Islet of Langerhans (tissue), 1 donor: Measurements from ENCODE around the gene KLHL30.

Experiments
- FAIRE-seq: peaks from one replicate; lab custom pipeline; 2011; peaks lifted over from hg19 to GRCh38; lab: Jason Lieb, UNC

KLHL30 gene

GRCh38 chr2:238149841-238150572 lies 11.5 kb downstream of the KLHL30 start:
- no peak for FAIRE-seq

GRCh38 chr2:238150686-238151085 lies 12.2 kb downstream of the KLHL30 start:
- no peak for FAIRE-seq

DNA sequence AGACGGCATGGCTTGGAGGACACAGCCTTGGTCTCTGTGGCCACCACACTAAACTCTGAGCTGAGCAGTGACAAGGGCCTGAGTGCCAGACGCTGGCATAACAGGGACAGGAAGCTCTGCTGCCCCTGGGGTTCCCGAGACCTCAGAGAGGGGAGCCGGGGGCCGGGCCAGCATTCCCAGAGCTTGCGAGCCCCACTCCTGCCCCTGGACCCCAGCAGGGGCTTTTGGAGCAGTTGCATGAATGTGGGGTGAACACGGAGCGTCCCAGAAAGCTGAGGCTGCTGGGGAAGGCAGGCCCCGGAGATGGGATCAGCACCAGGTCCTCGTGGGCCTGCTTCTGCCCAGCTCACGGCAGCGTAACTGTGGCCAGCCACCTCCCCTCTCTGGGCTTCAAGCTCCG lies 12.7 kb downstream of the KLHL30 start:
- FAIRE-seq, result no peak

DNA sequence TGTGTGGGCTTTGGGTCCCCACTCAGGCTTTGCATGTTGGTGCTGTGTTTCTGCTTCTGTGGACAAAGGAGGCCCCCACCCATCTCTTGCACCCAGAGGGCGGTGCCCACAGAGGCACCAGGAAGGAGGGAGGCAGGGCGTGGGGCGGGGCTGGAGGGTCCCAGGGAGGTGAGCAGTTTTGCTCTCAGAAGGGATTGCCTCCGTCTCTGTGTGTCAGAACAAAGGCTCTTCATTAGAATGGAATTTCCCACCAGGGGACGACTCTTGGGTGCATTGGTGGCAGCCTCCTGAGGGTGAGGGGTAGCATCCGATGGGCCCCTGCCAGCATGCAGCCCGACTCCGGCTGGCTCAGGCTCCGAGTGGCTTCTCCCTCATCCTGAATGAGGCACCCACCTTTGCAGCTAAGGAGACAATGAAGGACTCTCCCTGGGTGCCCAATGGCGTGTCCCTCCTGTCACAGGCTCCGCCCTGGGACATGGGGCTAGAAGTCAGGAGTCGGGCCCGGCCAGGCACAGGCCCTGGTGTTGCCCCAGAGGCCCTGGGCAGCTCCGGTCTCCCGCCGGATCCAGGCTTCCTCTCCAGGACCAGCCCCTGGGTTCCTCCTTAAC lies 13.3 kb downstream of the KLHL30 start:
- FAIRE-seq, result no peak

- FAIRE-seq, result no peak
Observed at GRCh38 chr2:238152771-238153688, 14.6 kb downstream of the KLHL30 start.

DNA sequence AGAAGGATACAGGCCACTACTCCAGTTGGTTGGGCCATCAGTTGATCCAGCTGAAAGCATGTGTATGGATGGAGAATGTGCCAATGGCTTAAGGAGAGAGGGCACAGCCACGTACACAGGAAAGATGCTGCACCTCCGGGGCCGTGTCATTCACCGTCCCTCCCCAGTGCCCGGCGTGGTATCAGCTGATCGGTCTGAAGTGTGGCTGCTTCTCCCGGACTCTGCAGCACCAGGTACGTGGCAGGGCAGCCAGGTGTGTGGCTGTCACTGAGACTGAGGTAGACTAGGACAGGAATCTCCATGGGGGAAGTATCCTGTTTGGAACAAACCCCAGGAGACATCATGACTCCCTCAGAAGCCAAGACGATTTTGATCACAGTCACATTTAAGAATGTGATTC lies 16.1 kb downstream of the KLHL30 start:
- FAIRE-seq, result no peak

DNA sequence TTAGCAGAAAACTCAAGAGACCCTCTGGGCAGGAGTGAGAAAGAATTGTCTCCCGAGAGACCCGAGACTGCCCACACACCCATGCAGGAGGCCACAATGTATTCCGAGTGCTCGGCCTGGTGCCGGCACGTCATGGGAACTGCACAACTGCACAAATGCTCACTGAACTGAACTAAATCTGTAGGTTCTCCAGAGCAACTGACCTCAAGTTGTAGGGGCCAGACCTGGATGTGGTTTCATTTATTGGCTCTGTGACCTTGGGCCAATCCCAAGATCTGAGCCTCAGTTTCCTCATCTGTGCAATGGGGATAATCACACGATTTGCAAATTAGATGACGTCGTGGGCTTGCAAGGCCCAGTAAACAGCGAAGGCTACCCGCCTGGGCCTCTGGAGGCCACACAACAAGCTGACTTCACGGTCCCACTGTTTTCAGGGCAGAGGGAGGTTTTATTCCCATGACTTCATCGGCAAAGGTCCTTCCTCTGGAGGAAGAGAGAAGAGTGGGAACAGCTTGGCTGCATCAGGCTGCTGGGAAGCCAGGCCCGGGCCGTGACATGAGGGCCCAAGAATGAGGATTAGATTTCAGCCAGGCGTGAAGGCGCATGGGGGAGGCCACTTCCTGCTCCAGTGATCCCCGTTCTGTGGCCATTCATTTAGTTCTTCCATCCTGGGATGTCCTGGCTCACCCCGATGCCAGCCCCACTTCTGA lies 16.7 kb downstream of the KLHL30 start:
- no peak for FAIRE-seq

DNA sequence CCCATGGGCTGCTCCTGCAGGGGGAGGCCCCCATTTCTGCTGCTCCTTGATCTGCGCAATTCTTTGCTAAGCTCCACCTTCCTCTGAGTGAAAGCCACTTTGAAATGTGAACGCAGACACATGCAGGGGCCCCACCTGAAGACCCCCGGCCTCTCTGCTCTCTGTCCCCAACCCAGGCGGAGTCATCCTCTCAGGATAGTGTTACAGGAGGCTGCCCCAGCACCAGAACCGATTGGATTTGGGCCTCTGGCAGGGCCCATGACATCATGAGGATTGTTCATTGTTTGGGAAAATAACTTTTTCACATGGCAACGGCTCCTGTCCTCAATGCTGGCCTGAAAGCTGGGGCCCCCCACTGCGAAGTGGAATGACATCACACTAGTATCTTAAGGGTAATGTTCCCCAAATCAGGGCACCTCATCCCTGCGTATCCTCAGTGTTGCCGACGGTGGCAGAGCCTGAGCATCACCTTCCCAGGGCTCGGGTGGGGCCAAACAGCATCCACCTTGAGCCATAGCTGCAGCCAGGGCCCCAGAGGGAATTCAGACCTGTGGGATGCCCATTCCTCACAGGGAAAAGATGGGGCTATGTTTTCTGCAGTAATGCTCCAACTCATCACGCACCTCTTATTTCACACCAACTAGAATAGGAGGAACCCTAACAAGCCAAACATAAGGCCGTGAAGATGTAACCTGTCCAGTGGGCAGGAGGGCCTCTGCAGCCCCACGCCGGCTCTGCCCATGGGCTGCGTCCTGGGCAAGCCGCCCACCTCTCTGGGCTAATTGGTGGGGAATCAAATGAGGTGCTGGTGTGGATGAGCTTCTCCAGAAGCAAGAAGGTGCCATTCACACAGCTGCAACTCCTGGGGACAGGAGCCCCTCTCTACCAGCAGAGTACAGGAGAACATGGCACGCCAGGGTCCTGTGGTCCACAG lies 17.6 kb downstream of the KLHL30 start:
- FAIRE-seq, result no peak

- no peak for FAIRE-seq
Observed at GRCh38 chr2:238157506-238158017, 19.1 kb downstream of the KLHL30 start.

DNA sequence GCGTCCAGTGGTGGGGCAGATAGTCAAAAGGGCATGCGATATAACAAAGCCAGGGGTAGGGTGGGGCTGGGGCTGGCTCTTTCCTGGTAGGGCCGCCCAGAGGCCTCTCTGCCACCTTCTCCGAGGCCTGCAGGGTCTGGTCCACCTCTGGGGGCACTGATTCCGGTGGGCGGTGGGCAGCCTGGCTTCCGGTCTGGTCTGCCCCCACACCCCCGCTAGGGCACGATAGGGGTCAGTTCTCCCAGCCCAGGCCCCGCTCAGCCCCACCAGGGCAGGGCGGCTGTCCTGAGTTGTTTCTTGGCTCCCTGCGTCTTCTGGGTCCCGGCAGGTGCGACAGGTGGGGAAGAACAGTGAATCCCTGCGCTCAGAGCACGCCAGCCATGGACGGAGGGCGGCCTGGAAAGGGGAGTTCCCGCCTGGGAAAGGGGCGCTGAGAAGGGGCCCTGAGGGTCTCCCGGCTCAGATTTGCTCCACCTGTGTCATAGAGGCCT lies 19.6 kb downstream of the KLHL30 start:
- no peak for FAIRE-seq

GRCh38 chr2:238158509-238159070 lies 20.1 kb downstream of the KLHL30 start, which contains the start of gene ERFE:
Gene ERFE, plus strand, starts transcription at chr2:238158970. Its CDS starts 38 bp downstream, at chr2:238159008.
- no peak for FAIRE-seq

GRCh38 chr2:238159071-238159539 lies 20.6 kb downstream of the KLHL30 start:
- no peak for FAIRE-seq

DNA sequence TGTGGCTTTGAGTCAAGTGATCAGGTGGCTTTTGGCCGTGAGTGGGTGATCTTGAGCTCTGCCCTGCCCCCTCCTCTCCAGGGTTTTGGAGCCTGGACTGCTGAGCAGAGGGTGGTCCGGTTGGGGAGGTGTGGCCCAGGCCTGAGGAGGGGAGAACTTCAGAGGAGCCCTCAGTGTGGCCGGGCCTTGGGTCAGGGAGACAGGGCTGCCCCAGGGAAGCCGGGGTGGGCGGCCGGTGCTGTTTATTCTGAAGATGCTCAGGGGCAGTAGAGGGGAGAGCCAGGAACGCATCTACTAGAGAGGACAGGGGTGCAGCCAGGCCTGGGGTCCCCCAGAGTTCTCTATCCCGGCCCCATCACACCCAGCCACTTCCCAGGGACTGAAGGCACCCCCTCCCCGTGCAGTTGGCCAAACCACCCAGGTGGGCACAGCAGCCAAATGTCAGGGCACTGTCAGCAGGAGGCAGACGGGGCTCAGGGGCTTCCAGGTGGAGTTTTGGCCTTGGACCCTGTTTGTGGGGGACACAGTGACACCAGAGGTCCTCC lies 21.3 kb downstream of the KLHL30 start:
- no peak for FAIRE-seq

DNA sequence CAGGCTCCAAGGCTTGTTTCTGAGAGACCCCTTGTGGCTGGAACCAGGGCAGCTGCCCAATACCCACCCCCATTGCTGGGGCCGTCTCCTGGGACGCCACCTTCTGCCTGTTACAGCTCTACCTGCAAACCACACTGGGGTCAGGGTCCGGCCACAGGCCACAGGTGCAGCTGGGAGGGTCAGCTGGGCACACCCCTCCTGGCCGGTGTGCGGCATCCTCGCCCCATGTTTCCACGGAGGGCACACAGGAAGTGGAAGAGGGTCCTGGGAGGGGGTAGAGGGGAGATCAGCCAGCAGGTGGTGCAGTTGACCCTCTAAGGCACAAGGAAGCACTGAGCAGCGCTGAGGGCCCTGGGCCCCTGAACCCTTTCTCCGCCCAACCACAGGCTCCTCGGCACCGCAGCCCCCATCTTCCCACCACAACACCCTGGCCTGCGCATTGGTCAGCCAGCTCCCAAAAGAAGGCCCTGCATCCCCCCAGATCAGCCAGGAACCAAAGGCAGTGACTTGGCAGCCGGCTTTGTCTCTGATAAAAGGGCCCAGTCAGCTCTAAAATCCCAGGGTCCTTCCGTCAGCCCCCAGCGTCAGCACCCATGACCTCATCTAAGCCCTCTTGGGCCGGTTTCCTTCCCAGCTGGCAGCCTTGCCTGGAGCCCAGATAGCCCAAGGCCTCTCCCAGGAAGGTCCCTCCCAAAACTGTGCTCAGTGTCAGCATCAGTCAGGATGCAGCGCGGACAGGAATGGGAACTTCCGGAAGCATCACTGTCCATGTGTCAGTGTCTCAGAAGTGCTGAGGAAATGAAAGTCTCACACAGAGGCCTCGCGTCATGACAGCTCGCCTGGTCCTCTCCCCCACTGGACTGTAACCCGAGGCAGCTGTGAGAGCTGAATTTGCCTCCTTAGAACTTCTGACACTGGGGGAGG lies 22.0 kb downstream of the KLHL30 start:
- FAIRE-seq, result no peak

- no peak for FAIRE-seq
Observed at GRCh38 chr2:238161291-238162051, 23.0 kb downstream of the KLHL30 start.

DNA sequence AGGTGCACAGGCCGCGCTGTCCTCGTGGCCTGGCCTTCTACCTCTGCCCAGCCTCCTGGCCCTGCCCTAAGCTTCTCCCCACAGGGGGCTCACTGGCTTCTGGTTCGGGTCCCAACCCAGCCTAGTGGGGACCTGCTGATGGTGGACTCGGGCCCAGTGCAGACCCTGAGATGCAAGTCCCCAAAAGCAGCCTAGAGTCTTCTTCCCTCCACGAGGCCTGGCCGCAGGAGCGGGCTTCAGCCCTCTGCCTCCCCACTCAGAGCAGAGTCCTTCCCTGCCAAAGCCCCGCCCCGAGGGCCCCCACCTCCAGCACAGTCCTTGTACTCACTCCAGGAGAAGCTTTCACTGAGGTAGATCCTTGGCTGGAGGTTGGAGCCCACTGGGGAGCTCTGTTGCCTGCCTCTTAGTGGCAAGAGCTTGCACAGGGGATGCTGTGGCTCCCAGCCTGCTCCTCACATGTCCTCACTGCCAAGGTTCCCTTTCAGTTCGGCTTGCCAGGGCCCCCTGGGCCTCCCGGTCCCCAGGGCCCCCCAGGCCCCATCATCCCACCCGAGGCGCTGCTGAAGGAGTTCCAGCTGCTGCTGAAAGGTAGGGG lies 23.9 kb downstream of the KLHL30 start:
- no peak for FAIRE-seq

DNA sequence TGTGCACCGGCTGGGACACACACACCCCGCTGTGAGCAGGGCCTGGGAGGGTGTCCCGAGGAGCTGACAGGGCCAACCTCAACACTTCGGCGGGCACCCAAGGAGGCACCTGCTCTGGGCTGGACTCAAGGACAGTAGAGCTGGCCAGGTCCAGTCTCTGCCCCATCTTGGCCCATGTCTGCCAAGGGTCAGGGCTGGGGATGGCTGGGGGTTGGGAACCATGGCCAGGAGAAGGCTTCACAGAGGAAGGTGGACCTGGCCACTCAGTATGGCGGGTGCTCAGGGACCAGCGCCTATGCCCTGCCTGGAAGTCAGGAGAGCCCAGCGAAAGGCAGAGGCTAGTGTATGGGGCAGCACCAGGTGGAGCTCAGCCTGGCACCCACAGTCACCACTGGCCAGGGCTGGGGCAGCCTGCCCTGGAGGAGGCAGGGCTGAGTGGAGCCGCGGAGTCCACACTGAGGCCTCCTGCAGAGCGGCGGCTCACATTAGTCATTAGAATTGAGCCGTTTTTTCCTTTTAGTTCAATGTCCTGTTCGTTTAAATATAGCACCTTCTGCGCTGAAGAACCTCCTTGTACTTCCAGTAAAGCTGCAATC lies 24.5 kb downstream of the KLHL30 start:
- no peak for FAIRE-seq
